Osteoblast (primary cell): Measurements from ENCODE around the gene TGFB3. TPM values are rescaled to one million over a fixed set of nuclear protein-coding genes. Genes with fewer than 3 reads are reported as not detected.

ENCODE experiments used
- DNase-seq: peaks from one replicate; pipeline ENCODE4 v3.0.0; 2011; ENCODE audit warnings: low spot score, mixed read lengths; ENCODE audit not compliant: insufficient read length; ENCODE audit errors: missing footprints
- H2AFZ ChIP-seq: 2 replicates; pipeline ENCODE4 v1.6.0; 2011; ENCODE audit warnings: mild to moderate bottlenecking, low read length
- H3K27ac ChIP-seq: 2 replicates; pipeline ENCODE4 v1.5.1; 2011; ENCODE audit warnings: mild to moderate bottlenecking, low read depth, low read length, moderate library complexity
- H3K27me3 ChIP-seq: 2 replicates; pipeline ENCODE4 v1.6.0; 2012; ENCODE audit warnings: mild to moderate bottlenecking, control low read depth, inconsistent platforms, low read length, moderate library complexity; ENCODE audit not compliant: insufficient read depth
- H3K36me3 ChIP-seq: 2 replicates; pipeline ENCODE4 v1.5.1; 2011; ENCODE audit warnings: mild to moderate bottlenecking, low read length, control low read depth, moderate library complexity; ENCODE audit not compliant: insufficient read depth
- H3K4me1 ChIP-seq: 2 replicates; pipeline ENCODE4 v1.5.1; 2011; ENCODE audit warnings: mild to moderate bottlenecking, low read length, control low read depth, moderate library complexity; ENCODE audit not compliant: insufficient read depth
- H3K4me2 ChIP-seq: 2 replicates; pipeline ENCODE4 v1.6.0; 2011; ENCODE audit warnings: mild to moderate bottlenecking, low read length; ENCODE audit not compliant: insufficient read depth
- H3K4me3 ChIP-seq: fragments of 200-600 bp; sonication (generic); 3 replicates; pipeline ENCODE4 v1.5.1; 2012; ENCODE audit warnings: mild to moderate bottlenecking, low read length, inconsistent platforms; ENCODE audit not compliant: insufficient read depth
- H3K79me2 ChIP-seq: 2 replicates; pipeline ENCODE4 v1.6.0; 2012; ENCODE audit warnings: mild to moderate bottlenecking, low read length, control low read depth, inconsistent platforms; ENCODE audit not compliant: insufficient read depth
- H3K9me3 ChIP-seq: 2 replicates; pipeline ENCODE4 v1.5.1; 2011; ENCODE audit warnings: low read depth, low read length, control low read depth
- H4K20me1 ChIP-seq: 2 replicates; pipeline ENCODE4 v1.6.0; 2012; ENCODE audit warnings: mild to moderate bottlenecking, low read length, control low read depth; ENCODE audit not compliant: insufficient read depth
- CTCF ChIP-seq: IDR thresholded peaks from 2 replicates; pipeline ENCODE4 v1.5.1; 2011; ENCODE audit warnings: mild to moderate bottlenecking, low read depth, low read length, moderate library complexity; ENCODE audit errors: extremely low read depth
- total RNA-seq: library from RNA; depleted of rRNA; stranded (reverse); fragments of >200 nt; gene quantifications from 2 replicates; pipeline ENCODE4 v1.2.3, GENCODE V29; 2012

Gene TGFB3
- total RNA-seq, 1 donor, result 11.6 TPM

- DNase-seq, result no peak
- H3K27me3 ChIP-seq, result no peaks in the 10 kb centered on the region
- H3K36me3 ChIP-seq, result no peaks in the 10 kb centered on the region
- H3K9me3 ChIP-seq, result no peaks in the 10 kb centered on the region
- no peaks in the 10 kb centered on the region for H3K4me1 ChIP-seq
- H3K27ac ChIP-seq, result no peak overlapping the region
- no peak overlapping the region for H3K4me3 ChIP-seq
- H3K79me2 ChIP-seq, result no peaks in the 10 kb centered on the region
- no peak overlapping the region for H3K4me2 ChIP-seq
- no peak for TF ChIP-seq CTCF
- no peak overlapping the region for H2AFZ ChIP-seq
- no peaks in the 10 kb centered on the region for H4K20me1 ChIP-seq
Observed at GRCh38 chr14:75915045-75915444, 66.8 kb downstream of the TGFB3 start.

- H3K9me3 ChIP-seq, result no peaks in the 10 kb centered on the region
- H3K36me3 ChIP-seq, result no peaks in the 10 kb centered on the region
- no peak for TF ChIP-seq CTCF
- H2AFZ ChIP-seq, result no peak overlapping the region
- no peak for DNase-seq
- no peaks in the 10 kb centered on the region for H3K79me2 ChIP-seq
- H3K4me1 ChIP-seq, result no peaks in the 10 kb centered on the region
- H3K27me3 ChIP-seq, result no peaks in the 10 kb centered on the region
- H3K27ac ChIP-seq, result no peak overlapping the region
- H4K20me1 ChIP-seq, result no peaks in the 10 kb centered on the region
- H3K4me2 ChIP-seq, result no peak overlapping the region
- H3K4me3 ChIP-seq, result no peak overlapping the region
Observed at GRCh38 chr14:75913183-75913582, 68.6 kb downstream of the TGFB3 start.

- no peak overlapping the region for H2AFZ ChIP-seq
- TF ChIP-seq CTCF, result no peak
- H3K27ac ChIP-seq, result no peak overlapping the region
- no peaks in the 10 kb centered on the region for H3K27me3 ChIP-seq
- no peak for DNase-seq
- H4K20me1 ChIP-seq, result no peaks in the 10 kb centered on the region
- H3K9me3 ChIP-seq, result no peaks in the 10 kb centered on the region
- no peaks in the 10 kb centered on the region for H3K36me3 ChIP-seq
- H3K4me3 ChIP-seq, result no peak overlapping the region
- no peaks in the 10 kb centered on the region for H3K79me2 ChIP-seq
- H3K4me1 ChIP-seq, result no peaks in the 10 kb centered on the region
- H3K4me2 ChIP-seq, result no peak overlapping the region
Observed at GRCh38 chr14:75911883-75912282, 69.9 kb downstream of the TGFB3 start.

- no peaks in the 10 kb centered on the region for H3K27me3 ChIP-seq
Observed at GRCh38 chr14:75910048-75910447, 71.7 kb downstream of the TGFB3 start.

More at GRCh38 chr14:75910048-75910447, 71.7 kb downstream of the TGFB3 start:
- H3K27ac ChIP-seq, result no peak overlapping the region
- no peaks in the 10 kb centered on the region for H3K36me3 ChIP-seq
- H2AFZ ChIP-seq, result no peak overlapping the region
- peaks cover 8% of the 10 kb centered on the region for H3K4me1 ChIP-seq
- H3K4me3 ChIP-seq, result no peak overlapping the region
- DNase-seq, result no peak
- TF ChIP-seq CTCF, result no peak
- no peaks in the 10 kb centered on the region for H4K20me1 ChIP-seq
- H3K79me2 ChIP-seq, result no peaks in the 10 kb centered on the region
- no peak overlapping the region for H3K4me2 ChIP-seq
- no peaks in the 10 kb centered on the region for H3K9me3 ChIP-seq
